ENCODE measurements around the gene CTIF. TPM values are rescaled to one million over a fixed set of nuclear protein-coding genes. Genes with fewer than 3 reads are reported as not detected.
A peak's percentile ranks its signal among the peaks of the same experiment; 100 is the strongest.
"Not testable (repeated sequence)": the region's sequence is repeated elsewhere in the genome, so short reads cannot be mapped to it uniquely, and the experiment has no call there.

Gene CTIF
- total RNA-seq, 1 donor from 2014 or later, result 24.9 TPM

GRCh38 chr18:48797841-48798255, 259.0 kb downstream of the CTIF start:
- no peak for DNase-seq (ENCODE audit: low read depth)

GRCh38 chr18:48798334-48799245, 259.8 kb downstream of the CTIF start:
- DNase-seq (ENCODE audit: low read depth), result no peak

DNA sequence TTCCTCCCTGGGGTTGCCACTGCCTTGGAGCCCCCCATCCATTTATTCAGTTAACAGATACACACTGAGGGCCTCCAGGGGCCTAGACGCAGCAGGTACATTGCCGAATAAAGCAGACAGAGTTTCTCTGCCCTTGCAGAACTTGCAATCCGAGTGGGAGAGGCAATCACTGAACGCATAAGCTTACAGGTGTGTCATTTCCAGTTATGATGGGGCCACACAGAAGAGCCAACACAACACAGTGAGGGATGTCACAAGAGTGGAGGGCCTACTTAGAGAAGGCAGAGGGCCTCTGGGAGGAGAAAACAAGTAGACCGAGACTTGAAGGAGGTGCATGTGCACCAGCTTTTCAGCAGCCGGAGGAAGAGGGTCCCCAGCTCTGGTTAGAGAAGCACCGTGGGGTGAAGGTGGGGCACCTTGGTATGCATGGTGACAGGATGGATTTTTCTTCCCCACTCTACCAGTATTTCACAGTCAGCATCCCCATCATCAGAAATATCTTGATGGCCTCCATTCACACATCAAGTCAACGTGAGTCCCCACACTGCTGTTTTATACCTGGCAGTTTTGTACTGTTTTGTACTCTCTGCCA, 261.0 kb downstream of the CTIF start:
- no peak for DNase-seq (ENCODE audit: low read depth)

GRCh38 chr18:48800466-48800865, 261.6 kb downstream of the CTIF start:
- DNase-seq (ENCODE audit: low read depth), result no peak

GRCh38 chr18:48800876-48801727, 262.3 kb downstream of the CTIF start:
- DNase-seq (ENCODE audit: low read depth), result no peak

GRCh38 chr18:48801728-48802542, 263.1 kb downstream of the CTIF start:
- no peak for DNase-seq (ENCODE audit: low read depth)

DNA sequence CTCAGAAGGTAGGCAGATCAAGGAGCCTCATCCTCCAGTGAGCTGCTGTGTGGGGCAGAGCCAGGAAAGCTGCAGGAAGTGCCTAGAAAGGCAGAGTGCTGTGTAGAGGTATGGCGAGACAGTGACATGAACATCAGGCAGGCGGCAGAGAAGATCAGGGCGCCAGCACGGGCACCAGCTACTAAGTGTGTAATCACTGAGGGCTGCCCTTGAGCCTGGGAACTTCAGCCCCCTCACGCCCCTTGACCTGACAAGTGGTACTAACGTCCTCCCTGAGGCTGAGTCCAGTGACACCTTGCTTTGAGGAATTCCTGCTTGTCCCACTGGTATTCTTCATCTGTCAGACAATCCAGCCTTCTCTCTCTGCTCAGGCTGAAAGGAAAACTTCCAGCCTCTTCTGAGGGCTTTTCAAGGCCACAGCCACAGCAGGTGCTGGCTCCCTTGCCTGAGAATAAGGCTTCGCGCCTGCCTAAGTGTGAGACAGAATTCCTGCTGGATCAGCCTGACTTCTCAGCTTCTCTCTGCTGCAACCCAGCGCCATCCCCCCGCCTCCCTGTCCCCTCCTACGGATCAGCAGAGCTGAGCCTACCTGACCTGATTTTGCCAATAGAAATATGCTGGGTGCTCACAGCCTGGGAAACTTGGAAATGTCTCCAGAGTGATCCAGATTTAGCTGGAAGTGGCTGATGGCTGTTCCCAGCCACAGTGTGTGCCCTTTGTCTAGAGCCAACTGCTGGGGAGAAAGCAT, 263.9 kb downstream of the CTIF start:
- DNase-seq (ENCODE audit: low read depth), result peak; percentile 82

GRCh38 chr18:48803518-48803917, 264.7 kb downstream of the CTIF start:
- no peak for DNase-seq (ENCODE audit: low read depth)

DNA sequence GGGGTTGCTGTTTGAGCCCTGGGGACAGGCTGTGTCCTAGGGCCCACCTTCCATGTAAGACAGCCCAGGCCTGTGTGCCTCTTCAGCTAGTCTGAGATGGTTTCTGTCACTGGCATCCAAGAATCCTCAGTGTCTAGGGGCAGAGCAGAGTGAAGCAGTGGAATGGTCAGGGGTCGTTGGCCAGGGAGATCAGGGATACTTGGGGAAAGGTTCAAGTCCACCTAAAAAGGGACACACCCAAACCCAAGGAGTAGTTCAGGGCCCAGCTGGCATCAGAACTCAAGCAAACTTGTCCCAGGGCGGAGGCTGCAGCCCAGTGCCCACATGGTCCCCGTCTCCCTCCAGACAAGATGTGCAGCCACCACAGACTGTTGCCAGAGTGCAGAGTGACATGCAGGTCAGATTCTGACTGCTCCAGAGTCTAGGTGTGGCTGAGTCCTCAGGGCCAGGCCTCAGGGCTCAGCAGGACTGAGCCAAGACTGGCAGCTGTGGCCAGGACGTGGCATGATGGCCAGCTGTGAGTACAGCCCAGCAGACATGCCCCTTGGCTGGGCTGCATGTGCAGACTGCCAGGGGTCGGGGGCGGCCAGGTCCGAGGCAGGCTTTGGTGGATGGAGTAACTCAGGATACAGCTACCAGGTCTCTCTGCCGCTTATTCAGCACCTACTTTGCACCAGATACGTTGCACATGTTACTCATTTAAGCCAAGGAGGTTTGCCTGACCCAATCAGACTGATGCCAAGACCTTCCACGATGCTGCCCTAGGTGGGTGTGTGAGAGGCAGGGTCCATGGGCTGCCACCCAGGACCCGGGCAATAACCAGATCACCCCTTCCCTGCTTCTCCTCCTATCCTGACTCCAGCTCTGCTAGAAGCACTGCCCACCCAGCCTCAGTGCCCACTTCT, 265.4 kb downstream of the CTIF start:
- peak; percentile 55 for DNase-seq (ENCODE audit: low read depth)

- peak; percentile 73 for DNase-seq (ENCODE audit: low read depth)
Measured at GRCh38 chr18:48804856-48805610, 266.2 kb downstream of the CTIF start.

DNA sequence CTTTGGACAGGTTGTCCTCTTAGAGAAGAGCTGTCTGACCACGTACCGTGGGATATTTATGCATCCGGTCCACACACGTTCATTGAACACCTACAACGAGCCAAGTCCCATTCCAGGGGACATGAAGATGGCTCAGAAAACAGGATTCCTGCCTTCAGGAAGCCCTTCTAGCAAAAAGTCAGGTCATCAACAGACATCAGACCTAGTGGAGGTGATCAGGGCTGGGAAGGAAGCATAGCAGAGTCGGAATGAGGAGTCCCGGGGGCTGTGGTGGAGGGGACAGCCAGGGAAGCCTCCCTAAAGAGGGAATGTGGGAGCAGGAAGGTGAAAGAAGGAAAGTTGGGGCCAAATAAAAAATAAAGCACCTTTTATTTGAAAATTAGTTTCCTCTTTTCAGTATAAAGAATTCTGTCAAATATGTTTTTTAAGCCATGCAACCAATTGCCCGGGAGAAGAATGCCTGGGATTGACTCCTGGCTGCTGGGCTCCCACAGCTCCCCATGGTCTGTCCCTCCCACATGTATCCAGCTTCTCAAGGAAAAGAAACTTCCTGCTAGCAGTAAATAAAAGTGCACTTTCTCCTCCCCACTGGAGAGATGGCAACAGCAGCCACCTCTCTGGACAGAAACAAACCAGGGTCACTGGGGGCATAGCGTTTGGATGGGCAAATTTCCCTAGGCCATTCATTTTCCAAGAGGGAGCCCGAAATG, 267.1 kb downstream of the CTIF start:
- DNase-seq (ENCODE audit: low read depth), result no peak

GRCh38 chr18:48806551-48807261, 267.9 kb downstream of the CTIF start:
- DNase-seq (ENCODE audit: low read depth), result peak; percentile 70

- DNase-seq (ENCODE audit: low read depth), result peak; percentile 76
Measured at GRCh38 chr18:48808476-48808875, 269.6 kb downstream of the CTIF start.

GRCh38 chr18:48809365-48809764, 270.5 kb downstream of the CTIF start:
- DNase-seq (ENCODE audit: low read depth), result no peak

GRCh38 chr18:48810805-48811204, 272.0 kb downstream of the CTIF start:
- no peak for DNase-seq (ENCODE audit: low read depth)

DNA sequence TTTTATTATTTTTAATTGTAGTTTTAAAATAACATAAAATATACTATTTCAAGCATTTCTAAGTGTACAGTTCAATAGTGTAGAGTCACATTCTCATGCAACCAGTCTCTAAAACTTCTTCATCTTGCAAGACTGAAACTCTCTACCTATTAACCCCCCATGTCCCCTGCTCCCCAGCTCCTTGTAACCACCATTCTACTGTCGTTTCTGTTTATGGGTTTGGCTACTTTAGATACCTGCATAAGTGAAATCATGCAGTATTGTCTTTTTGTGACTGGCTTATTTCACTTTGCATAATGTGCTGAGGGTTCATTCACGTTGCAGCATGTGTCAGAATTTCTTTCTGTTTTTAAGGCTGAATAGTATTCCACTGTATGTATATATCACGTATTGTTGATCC, 272.6 kb downstream of the CTIF start:
- DNase-seq (ENCODE audit: low read depth), result no peak

DNA sequence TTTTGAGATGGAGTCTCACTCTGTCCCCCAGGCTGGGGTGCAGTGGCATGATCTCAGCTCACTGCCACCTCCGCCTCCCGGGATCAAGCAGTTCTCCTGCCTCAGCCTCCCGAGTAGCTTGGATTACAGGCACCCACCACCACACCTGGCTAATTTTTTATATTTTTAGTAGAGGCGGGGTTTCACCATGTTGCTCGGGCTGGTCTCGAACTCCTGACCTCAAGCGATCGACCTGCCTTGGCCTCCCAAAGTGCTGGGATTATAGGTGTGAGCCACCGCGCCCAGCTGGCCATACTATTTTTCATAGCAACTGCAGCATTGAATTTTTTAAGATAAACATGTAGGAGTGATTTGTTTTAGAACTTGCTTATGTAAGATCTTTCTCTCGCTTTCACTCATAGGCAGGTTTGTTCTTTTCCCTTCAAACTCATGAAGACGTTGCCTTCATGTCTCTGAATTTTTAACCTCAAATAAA, 273.2 kb downstream of the CTIF start:
- DNase-seq (ENCODE audit: low read depth), result not testable (repeated sequence)

Measured in myocyte (in vitro differentiated cells).